CD14-positive monocyte (primary cell): ENCODE data around the gene SH3GLB2. TPM values are rescaled to one million over a fixed set of nuclear protein-coding genes. Genes with fewer than 3 reads are reported as not detected.
"Not testable (repeated sequence)": the region's sequence is repeated elsewhere in the genome, so short reads cannot be mapped to it uniquely, and the experiment has no call there.

ENCODE experiments used
- DNase-seq, 3 donors: peaks; one replicate each; pipeline ENCODE4 v3.0.0-alpha.2; 2011 to 2022
- H2AFZ ChIP-seq: 2 replicates; pipeline ENCODE4 v1.6.0; 2012; ENCODE audit warnings: mild to moderate bottlenecking, low read depth, low read length, inconsistent platforms; ENCODE audit not compliant: insufficient read depth, poor library complexity, severe bottlenecking
- H3K27ac ChIP-seq, 2 donors: 1 replicate in 1 of 2; 2 replicates in 1 of 2; pipeline ENCODE4 v1.5.1; 2012 to 2013; ENCODE audit warnings: low read length in 2 of 2, control low read depth in 1 of 2, inconsistent platforms in 1 of 2, low read depth in 1 of 2, mild to moderate bottlenecking in 1 of 2
- H3K27me3 ChIP-seq, 2 donors: one replicate each; pipeline versions ENCODE4 v1.6.0 to v1.6.1; 2011 to 2013; ENCODE audit warnings: low read length in 2 of 2; ENCODE audit not compliant: control insufficient read depth in 2 of 2, insufficient read depth in 2 of 2
- H3K36me3 ChIP-seq, 2 donors: replicated peaks in 1 of 2; 1 replicate in 1 of 2; 2 replicates in 1 of 2; pipeline versions ENCODE4 v1.5.1 to v1.6.1; 2012 to 2013; ENCODE audit warnings: low read length in 2 of 2, control low read depth in 1 of 2, inconsistent platforms in 1 of 2, mild to moderate bottlenecking in 1 of 2; ENCODE audit not compliant: insufficient read depth in 2 of 2, control insufficient read depth in 1 of 2
- H3K4me1 ChIP-seq, 2 donors: 1 replicate in 1 of 2; 2 replicates in 1 of 2; pipeline versions ENCODE4 v1.5.1 to v1.6.1; 2012 to 2013; ENCODE audit warnings: low read length in 2 of 2, control low read depth in 1 of 2, inconsistent platforms in 1 of 2, mild to moderate bottlenecking in 1 of 2, moderate library complexity in 1 of 2; ENCODE audit not compliant: insufficient read depth in 2 of 2, control insufficient read depth in 1 of 2
- H3K4me2 ChIP-seq: replicated peaks from 2 replicates; pipeline ENCODE3; 2012; ENCODE audit warnings: low read length, moderate library complexity, mild to moderate bottlenecking; ENCODE audit not compliant: poor library complexity, severe bottlenecking; ENCODE audit errors: extremely low read depth
- H3K4me3 ChIP-seq, 3 experiments: fragments of 200-600 bp in 1 of 3; sonication (generic) in 1 of 3; replicated peaks in 1 of 3; 1 replicate in 2 of 3; 2 replicates in 1 of 3; pipeline ENCODE4 v1.5.1; 2011 to 2013; ENCODE audit warnings: low read length in 3 of 3, mild to moderate bottlenecking in 3 of 3, control low read depth in 2 of 3, low read depth in 2 of 3, inconsistent platforms in 1 of 3, moderate library complexity in 1 of 3
- H3K79me2 ChIP-seq: 2 replicates; pipeline ENCODE4 v1.6.0; 2012; ENCODE audit warnings: mild to moderate bottlenecking, control low read depth, inconsistent platforms, low read length, moderate library complexity; ENCODE audit not compliant: insufficient read depth
- H3K9ac ChIP-seq: 2 replicates; pipeline ENCODE4 v1.6.0; 2017; ENCODE audit warnings: low read length, mild to moderate bottlenecking; ENCODE audit not compliant: insufficient read depth, poor library complexity, severe bottlenecking
- H3K9me3 ChIP-seq, 2 donors: replicated peaks in 1 of 2; 1 replicate in 1 of 2; 2 replicates in 1 of 2; pipeline versions ENCODE4 v1.5.1 to v1.6.1; 2012 to 2013; ENCODE audit warnings: low read length in 2 of 2, control low read depth in 1 of 2; ENCODE audit not compliant: control insufficient read depth in 1 of 2, insufficient read depth in 1 of 2
- H4K20me1 ChIP-seq: 2 replicates; pipeline ENCODE4 v1.6.0; 2012; ENCODE audit warnings: mild to moderate bottlenecking, low read length, control low read depth, moderate library complexity; ENCODE audit not compliant: insufficient read depth
- H3K27ac Mint-ChIP-seq, 7 donors: one replicate each; pipeline ENCODE4 v1.8.0; 2020; ENCODE audit warnings: mild to moderate bottlenecking in 7 of 7, mixed read lengths in 7 of 7, moderate library complexity in 6 of 7, inconsistent platforms in 2 of 7
- H3K27me3 Mint-ChIP-seq, 3 donors: one replicate each; pipeline ENCODE4 v1.8.0; 2021 to 2022; ENCODE audit warnings: low read depth in 3 of 3, mild to moderate bottlenecking in 3 of 3, mixed read lengths in 3 of 3, moderate library complexity in 3 of 3, inconsistent platforms in 1 of 3
- H3K36me3 Mint-ChIP-seq, 2 donors: one replicate each; pipeline ENCODE4 v1.8.0; 2020; ENCODE audit warnings: mixed read lengths in 2 of 2, inconsistent platforms in 1 of 2, mild to moderate bottlenecking in 1 of 2
- H3K4me1 Mint-ChIP-seq: one replicate; pipeline ENCODE4 v1.8.0; 2020; ENCODE audit warnings: mild to moderate bottlenecking, mixed read lengths
- H3K4me3 Mint-ChIP-seq, 2 donors: one replicate each; pipeline ENCODE4 v1.8.0; 2020; ENCODE audit warnings: mild to moderate bottlenecking in 2 of 2, mixed read lengths in 2 of 2, moderate library complexity in 1 of 2
- H3K9me3 Mint-ChIP-seq, 7 donors: one replicate each; pipeline ENCODE4 v1.8.0; 2020 to 2022; ENCODE audit warnings: mixed read lengths in 7 of 7, mild to moderate bottlenecking in 6 of 7, moderate library complexity in 6 of 7, inconsistent platforms in 2 of 7
- CTCF ChIP-seq: fragments of 200-600 bp; IDR thresholded peaks from one replicate; pipeline ENCODE4 v1.8.0; 2022; ENCODE audit warnings: antibody characterized with exemption, mild to moderate bottlenecking
- WGBS: methylation state at CpG from one replicate; pipeline ENCODE4 v1.1.5; 2013; ENCODE audit warnings: missing lambda C conversion rate; ENCODE audit not compliant: insufficient coverage; 5-methylcytosine and 5-hydroxymethylcytosine counted together
- intact Hi-C, 2 donors: fragments of 100-400 bp; cut with micrococcal nuclease; formaldehyde crosslinking; loops; one replicate each; pipeline versions ENCODE4 v1.15.0 to v1.15.1; 2023
- polyA plus RNA-seq, 3 donors: library from polyadenylated mRNA; depleted of rRNA in 1 of 3; unstranded in 2 of 3; stranded (reverse) in 1 of 3; fragments of 300-500 nt in 2 of 3; fragments of >200 nt in 1 of 3; fragmentation: Illumina TruSeq in 2 of 3; gene quantifications; 1 replicate in 2 of 3; 2 replicates in 1 of 3; pipeline ENCODE4 v1.2.3, GENCODE V29; 2012 to 2021

SH3GLB2 gene
- polyA plus RNA-seq, 3 donors: 8.0 to 77.0 (median 25.9) TPM

DNA sequence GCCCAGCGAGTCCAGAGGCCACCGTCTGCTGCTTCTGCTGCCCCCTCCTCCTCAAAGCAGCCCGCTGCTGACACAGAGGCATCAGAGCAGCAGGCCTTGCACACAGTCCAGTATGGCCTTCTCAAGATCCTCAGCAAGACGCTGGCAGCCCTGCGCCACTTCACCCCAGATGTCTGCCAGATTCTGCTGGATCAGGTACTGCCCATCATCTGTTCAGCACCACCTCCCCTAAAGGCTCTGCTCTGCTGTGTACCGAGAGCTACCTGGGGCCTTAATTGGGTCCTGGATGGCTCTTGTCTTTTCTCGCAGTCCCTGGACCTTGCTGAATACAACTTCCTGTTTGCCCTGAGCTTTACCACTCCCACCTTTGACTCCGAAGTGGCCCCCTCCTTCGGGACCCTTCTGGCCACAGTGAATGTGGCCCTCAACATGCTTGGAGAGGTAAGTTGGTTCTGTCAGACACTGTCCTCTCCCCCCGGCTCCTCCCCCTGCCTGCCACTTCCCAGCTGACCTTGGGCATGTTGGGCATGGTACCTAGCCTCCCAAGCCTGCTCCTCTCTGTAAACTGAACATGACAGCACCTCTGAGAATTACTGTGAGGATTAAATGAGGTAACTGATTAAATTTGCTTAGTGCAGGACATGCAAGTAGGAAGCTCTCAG, 22.7 kb downstream of the SH3GLB2 start:
- Histone ChIP-seq H4K20me1 (no peaks in the 10 kb centered on the region), H3K9me3 (no peaks in the 10 kb centered on the region), H3K9ac (no peak overlapping the region), H3K36me3 (peaks cover 60 to 82% of the 10 kb centered on the region in 2 donors), H2AFZ (no peak overlapping the region), H3K79me2 (no peaks in the 10 kb centered on the region), H3K27ac (no peak overlapping the region), H3K4me1 (no peaks in the 10 kb centered on the region), H3K4me2 (no peak overlapping the region), H3K4me3 (no peak overlapping the region), H3K27me3 (no peaks in the 10 kb centered on the region)
- Mint-ChIP-seq H3K27me3 (peaks cover 0 to 2% (median 1%) of the 10 kb centered on the region in 3 donors), H3K4me3 (peak overlapping the region in 1 of 2 donors; percentile 24), H3K4me1 (no peaks in the 10 kb centered on the region), H3K27ac (peak overlapping the region in 1 of 7 donors; percentile 1), H3K9me3 (no peaks in the 10 kb centered on the region), H3K36me3 (peaks cover 64 to 86% of the 10 kb centered on the region in 2 donors)
- 100% methylated on average over 7 of the region's 10 CpGs for WGBS
- intact Hi-C loops: no loop called here
- no peak for TF ChIP-seq CTCF
- DNase-seq: no peak

DNA sequence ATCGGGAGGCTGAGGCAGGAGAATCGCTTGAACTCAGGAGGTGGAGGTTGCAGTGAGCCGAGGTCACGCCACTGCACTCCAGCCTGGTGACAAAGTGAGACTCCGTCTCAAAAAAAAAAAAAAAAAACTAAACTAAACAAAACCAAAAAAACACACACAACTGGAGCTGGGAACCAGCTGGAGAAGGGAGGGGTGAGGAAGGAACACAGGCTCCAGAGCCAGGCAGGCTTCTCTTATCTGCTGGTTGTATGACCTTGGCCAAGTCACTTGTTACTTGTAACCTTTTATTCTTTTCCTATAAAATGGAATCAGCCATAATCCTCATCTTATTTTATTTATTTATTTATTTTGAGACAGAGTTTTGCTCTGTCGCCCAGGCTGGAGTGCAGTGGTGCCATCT, 24.0 kb downstream of the SH3GLB2 start:
- DNase-seq, H2AFZ ChIP-seq, H4K20me1 ChIP-seq, H3K4me3 ChIP-seq, H3K4me3 Mint-ChIP-seq, H3K9ac ChIP-seq, H3K27me3 Mint-ChIP-seq, H3K79me2 ChIP-seq, H3K27ac ChIP-seq, H3K9me3 Mint-ChIP-seq, H3K4me1 Mint-ChIP-seq, H3K9me3 ChIP-seq, H3K27me3 ChIP-seq, intact Hi-C loops, H3K4me2 ChIP-seq: not testable (repeated sequence)
- WGBS: 95% methylated on average over 4 of the region's 6 CpGs
- Mint-ChIP-seq H3K27ac (peak overlapping the region in 1 of 7 donors; percentile 41), H3K36me3 (peaks cover 73 to 87% of the 10 kb centered on the region in 2 donors)
- H3K4me1 ChIP-seq: peaks cover 0 to 12% of the 10 kb centered on the region in 2 donors
- peaks cover 72 to 95% of the 10 kb centered on the region in 2 donors for H3K36me3 ChIP-seq
